ENCODE results near the gene RIN3. TPM values are rescaled to one million over a fixed set of nuclear protein-coding genes. Genes with fewer than 3 reads are reported as not detected.

The RIN3 gene
- polyA plus RNA-seq, 1 experiment, result 8.2 TPM

DNA sequence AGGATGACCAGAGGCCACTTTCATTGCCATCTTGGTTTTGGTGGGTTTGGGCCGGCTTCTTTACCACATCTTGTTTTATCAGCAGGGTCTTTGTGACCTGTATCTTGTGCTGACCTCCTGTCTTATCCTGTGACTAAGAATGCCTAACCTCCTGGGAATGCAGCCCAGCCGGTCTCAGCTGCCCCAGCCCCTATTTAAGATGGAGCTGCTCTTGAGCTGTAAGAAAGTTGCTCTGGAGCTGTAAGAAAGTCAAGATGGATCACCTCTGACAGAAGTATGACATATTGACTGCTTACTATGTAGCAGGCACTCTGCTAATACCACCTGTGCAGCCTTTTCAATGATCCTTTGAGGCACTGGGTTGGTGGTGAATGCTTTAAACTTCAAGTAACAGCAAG lies 52.1 kb downstream of the RIN3 start:
- TF ChIP-seq, protein P1, sequence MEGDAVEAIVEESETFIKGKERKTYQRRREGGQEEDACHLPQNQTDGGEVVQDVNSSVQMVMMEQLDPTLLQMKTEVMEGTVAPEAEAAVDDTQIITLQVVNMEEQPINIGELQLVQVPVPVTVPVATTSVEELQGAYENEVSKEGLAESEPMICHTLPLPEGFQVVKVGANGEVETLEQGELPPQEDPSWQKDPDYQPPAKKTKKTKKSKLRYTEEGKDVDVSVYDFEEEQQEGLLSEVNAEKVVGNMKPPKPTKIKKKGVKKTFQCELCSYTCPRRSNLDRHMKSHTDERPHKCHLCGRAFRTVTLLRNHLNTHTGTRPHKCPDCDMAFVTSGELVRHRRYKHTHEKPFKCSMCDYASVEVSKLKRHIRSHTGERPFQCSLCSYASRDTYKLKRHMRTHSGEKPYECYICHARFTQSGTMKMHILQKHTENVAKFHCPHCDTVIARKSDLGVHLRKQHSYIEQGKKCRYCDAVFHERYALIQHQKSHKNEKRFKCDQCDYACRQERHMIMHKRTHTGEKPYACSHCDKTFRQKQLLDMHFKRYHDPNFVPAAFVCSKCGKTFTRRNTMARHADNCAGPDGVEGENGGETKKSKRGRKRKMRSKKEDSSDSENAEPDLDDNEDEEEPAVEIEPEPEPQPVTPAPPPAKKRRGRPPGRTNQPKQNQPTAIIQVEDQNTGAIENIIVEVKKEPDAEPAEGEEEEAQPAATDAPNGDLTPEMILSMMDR (IDR thresholded peaks at IDR 0.05; ENCODE audit: insufficient read depth, low read depth, low read length), result no peak
- DNase-seq (ENCODE audit: low read depth), result no peak
- POLR2A ChIA-PET, result no interaction called here
- peaks cover 3% of the 10 kb centered on the region; the same call in 1 of the 2 replicates for H3K36me3 ChIP-seq (ENCODE audit: control insufficient read depth, insufficient read depth, low read length)
- H3K27me3 ChIP-seq (ENCODE audit: control insufficient read depth, insufficient read depth, low read length), result no peaks in the 10 kb centered on the region
- H3K4me3 ChIP-seq (ENCODE audit: low read depth, low read length), result no peak overlapping the region
- CTCF ChIA-PET, result interaction anchor here (1.0 to 1.6 kb wide), 4 partner anchors 20 to 431 kb away, joined by 4 to 5 read pairs (median 5); no protein-coding TSS in a partner anchor

DNA sequence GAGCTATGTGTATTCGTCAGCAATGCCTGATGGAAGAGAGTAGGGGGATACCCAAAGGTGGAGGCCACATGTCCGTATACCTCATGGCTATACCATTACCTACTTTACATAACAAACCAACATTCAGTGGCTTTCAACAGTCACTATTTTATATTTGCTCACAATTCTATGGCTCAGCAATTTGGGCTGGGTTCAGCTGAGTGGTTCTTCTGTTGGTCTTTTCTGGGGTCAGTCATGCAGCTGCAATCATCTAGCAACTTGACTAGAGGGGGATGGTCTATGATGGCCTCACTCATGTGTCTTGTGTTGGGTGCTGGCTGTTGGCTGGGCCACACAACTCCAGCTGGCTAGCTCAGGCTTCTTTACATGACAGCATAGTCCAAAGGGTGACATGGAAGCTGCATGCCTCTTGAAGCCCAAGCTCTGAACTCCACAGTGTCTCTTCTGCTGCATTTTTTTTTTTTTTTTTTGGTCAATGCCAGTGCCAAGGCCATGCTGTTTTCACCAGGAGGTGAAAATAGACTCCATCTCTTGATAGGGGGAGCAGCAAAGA lies 53.7 kb downstream of the RIN3 start:
- Histone ChIP-seq H3K36me3 (ENCODE audit: control insufficient read depth, insufficient read depth, low read length) (peaks cover 3% of the 10 kb centered on the region), H3K4me3 (ENCODE audit: low read depth, low read length) (no peak overlapping the region), H3K27me3 (ENCODE audit: control insufficient read depth, insufficient read depth, low read length) (no peaks in the 10 kb centered on the region)
- ChIA-PET CTCF (interaction anchor here (1.3 to 2.3 kb wide), 2 partner anchors 10 to 120 kb away, joined by 6 to 9 read pairs; no protein-coding TSS in a partner anchor), POLR2A (no interaction called here)
- DNase-seq (ENCODE audit: low read depth), result no peak
- TF ChIP-seq, protein P1 (IDR thresholded peaks at IDR 0.05; ENCODE audit: insufficient read depth, low read depth, low read length), result no peak

DNA sequence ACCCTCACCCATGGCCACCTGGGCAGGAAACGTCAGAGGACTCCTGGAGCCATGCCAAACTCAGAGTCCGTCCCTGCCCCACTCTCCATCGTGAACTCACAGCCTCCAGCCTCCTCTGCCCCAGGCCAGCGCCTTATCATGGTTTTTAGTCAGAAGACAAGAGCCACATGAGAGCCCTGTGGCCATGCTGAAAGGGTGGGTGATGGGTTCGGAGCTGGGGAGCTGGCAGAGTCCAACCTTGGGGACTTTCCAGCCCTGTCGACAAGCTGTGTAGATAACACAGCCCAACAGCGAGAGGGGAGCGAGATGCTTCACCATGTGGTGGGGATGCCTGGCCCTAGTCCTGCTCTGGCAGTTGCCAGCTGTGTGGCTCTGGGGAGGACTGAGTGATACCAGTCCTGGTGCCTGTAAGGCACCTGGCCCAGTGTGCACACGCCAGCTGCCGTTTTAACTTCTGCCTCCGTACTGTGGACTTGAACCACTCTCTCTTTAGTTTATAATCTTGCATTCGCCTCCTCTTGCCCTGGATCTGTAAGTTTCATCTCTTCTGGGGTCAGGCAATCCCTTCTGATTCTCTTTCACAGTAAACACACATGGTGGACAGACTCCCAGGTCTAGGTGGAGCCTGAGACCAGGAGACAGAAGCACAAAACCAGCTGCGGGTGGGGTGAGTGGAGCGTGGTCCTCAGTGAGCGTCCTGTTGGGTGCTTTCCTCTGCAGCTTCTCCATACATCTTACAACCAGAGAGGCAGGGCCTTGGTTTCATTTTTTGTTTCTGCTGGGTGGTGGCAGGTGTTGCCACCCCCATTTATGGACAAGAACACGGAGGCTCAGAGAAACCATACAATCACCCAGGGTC lies 55.3 kb downstream of the RIN3 start:
- H3K27me3 ChIP-seq (ENCODE audit: control insufficient read depth, insufficient read depth, low read length), result no peaks in the 10 kb centered on the region
- no peak for DNase-seq (ENCODE audit: low read depth)
- CTCF ChIA-PET, result interaction anchor here (0.8 to 2.3 kb wide), 2 partner anchors 8 to 30 kb away, joined by 3 to 9 read pairs; no protein-coding TSS in a partner anchor
- no peak overlapping the region for H3K4me3 ChIP-seq (ENCODE audit: low read depth, low read length)
- peaks cover 3% of the 10 kb centered on the region for H3K36me3 ChIP-seq (ENCODE audit: control insufficient read depth, insufficient read depth, low read length)
- TF ChIP-seq, protein P1 (IDR thresholded peaks at IDR 0.05; ENCODE audit: insufficient read depth, low read depth, low read length), result no peak
- POLR2A ChIA-PET, result no interaction called here

DNA sequence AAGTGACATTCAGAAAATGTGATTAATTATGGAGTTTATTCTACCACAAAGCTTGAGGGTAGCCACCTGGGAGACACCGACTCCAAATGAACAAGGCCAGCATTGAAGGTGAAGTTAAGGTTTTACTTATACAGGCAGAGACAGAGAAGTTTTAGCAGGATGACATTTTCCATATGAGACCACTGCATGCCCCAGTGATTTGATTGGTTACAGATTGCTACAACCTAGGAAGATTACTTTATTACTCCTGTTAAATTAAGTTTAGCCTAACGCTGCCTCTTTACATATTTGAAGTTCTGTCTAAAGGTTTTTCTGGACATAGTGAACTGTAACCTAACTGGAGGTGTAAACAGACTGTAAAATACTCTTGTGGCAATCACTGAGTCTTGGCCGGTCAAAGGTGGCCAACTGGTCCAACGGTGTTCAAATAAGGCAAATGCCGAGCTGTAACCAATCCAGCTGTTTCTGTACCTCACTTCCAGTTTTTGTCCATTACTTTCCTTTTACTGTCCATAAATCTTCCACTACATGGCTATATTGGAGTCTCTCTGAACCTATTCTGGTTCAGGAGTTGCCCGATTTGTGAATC lies 57.2 kb downstream of the RIN3 start:
- ChIA-PET CTCF (interaction anchor here (0.9 kb wide), 1 partner anchor 112 kb away, joined by 3 read pairs; no protein-coding TSS in a partner anchor), POLR2A (no interaction called here)
- Histone ChIP-seq H3K36me3 (ENCODE audit: control insufficient read depth, insufficient read depth, low read length) (peaks cover 3% of the 10 kb centered on the region), H3K27me3 (ENCODE audit: control insufficient read depth, insufficient read depth, low read length) (no peaks in the 10 kb centered on the region), H3K4me3 (ENCODE audit: low read depth, low read length) (no peak overlapping the region)
- DNase-seq (ENCODE audit: low read depth), result no peak
- TF ChIP-seq, protein P1 (IDR thresholded peaks at IDR 0.05; ENCODE audit: insufficient read depth, low read depth, low read length), result no peak

DNA sequence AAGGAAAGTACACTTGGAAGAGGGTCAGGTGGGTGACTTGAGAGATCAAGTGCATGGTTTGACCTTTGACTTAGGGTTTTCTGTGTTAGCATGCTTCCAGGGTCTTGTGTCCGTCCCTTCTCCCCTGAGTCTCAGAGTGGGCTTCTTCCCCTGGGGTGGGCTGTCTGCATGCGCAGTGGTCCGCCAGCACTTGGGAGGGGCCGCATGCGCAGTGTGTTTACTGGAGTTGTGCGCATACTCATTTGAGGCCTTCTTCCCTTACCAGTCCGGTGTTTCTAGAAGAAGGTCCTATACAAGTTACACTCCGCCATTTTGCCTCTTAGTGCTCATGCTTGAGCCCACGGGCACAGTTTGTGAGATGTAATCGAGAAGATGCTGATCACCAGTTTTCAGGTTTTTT lies 58.5 kb downstream of the RIN3 start:
- TF ChIP-seq, protein P1 (IDR thresholded peaks at IDR 0.05; ENCODE audit: insufficient read depth, low read depth, low read length), result no peak
- Histone ChIP-seq H3K4me3 (ENCODE audit: low read depth, low read length) (no peak overlapping the region), H3K36me3 (ENCODE audit: control insufficient read depth, insufficient read depth, low read length) (peaks cover 3% of the 10 kb centered on the region), H3K27me3 (ENCODE audit: control insufficient read depth, insufficient read depth, low read length) (no peaks in the 10 kb centered on the region)
- POLR2A ChIA-PET, result no interaction called here
- CTCF ChIA-PET, result no interaction called here
- no peak for DNase-seq (ENCODE audit: low read depth)

All from BJ (cell line).